PFSK-1 (cell line): ENCODE data around the gene RUNX2.

ENCODE experiments used
- FOXP2 ChIP-seq: optimal IDR thresholded peaks from 2 replicates; pipeline ENCODE3; 2011; ENCODE audit warnings: borderline replicate concordance, control low read depth, inconsistent platforms; ENCODE audit not compliant: insufficient read depth; ENCODE audit errors: extremely low read length, extremely low read depth
- POLR2AphosphoS5 ChIP-seq: IDR thresholded peaks from 2 replicates; pipeline ENCODE4 v1.6.1; 2012; ENCODE audit warnings: low read depth, mild to moderate bottlenecking, control low read depth, low read length, moderate library complexity
- REST ChIP-seq, 2 experiments: IDR thresholded peaks; 2 replicates each; pipeline versions ENCODE4 v1.6.1 to v1.8.0; 2011 to 2012; ENCODE audit warnings: low read depth in 2 of 2, low read length in 2 of 2, control low read depth in 1 of 2, inconsistent platforms in 1 of 2, mild to moderate bottlenecking in 1 of 2, moderate library complexity in 1 of 2; ENCODE audit not compliant: insufficient read depth in 1 of 2
- SIN3A ChIP-seq: IDR thresholded peaks from 2 replicates; pipeline ENCODE4 v1.6.1; 2012; ENCODE audit warnings: mild to moderate bottlenecking, low read length, moderate library complexity, borderline replicate concordance; ENCODE audit not compliant: insufficient read depth
- TAF1 ChIP-seq: IDR thresholded peaks from 2 replicates; pipeline ENCODE4 v1.6.1; 2012; ENCODE audit warnings: low read length, control low read depth, borderline replicate concordance; ENCODE audit not compliant: insufficient read depth

- TF ChIP-seq POLR2AphosphoS5 (no peak), REST (IDR thresholded peaks at IDR 0.05; ENCODE audit: insufficient read depth in 1 of 2, low read depth in 2 of 2, low read length in 2 of 2) (no peak), FOXP2 (no peak), TAF1 (no peak), SIN3A (no peak)
Measured at GRCh38 chr6:45543298-45544235, 215.4 kb downstream of the RUNX2 start.
